Stimulated activated CD8-positive, alpha-beta memory T cell treated with anti-CD3 and anti-CD28 coated beads, Interleukin-2, amount 100 ng/mL, for 48 hours (primary cell): ENCODE data around the gene SH3RF3.

Source experiments
- DNase-seq, 2 donors: peaks; one replicate each; pipeline ENCODE4 v3.0.0-alpha.2; 2020; ENCODE audit warnings: low read depth in 2 of 2

Gene SH3RF3

GRCh38 chr2:109387778-109388469 is 258.9 kb downstream of the SH3RF3 start:
- no peak for DNase-seq

GRCh38 chr2:109391243-109391642 is 262.2 kb downstream of the SH3RF3 start:
- no peak for DNase-seq

GRCh38 chr2:109392140-109392539 is 263.1 kb downstream of the SH3RF3 start:
- no peak for DNase-seq

- DNase-seq = no peak
Observed at GRCh38 chr2:109392816-109393661, 264.0 kb downstream of the SH3RF3 start.

GRCh38 chr2:109393662-109393972 is 264.6 kb downstream of the SH3RF3 start:
- DNase-seq = no peak

GRCh38 chr2:109395494-109396201 is 266.6 kb downstream of the SH3RF3 start:
- no peak for DNase-seq

- DNase-seq = no peak
Observed at GRCh38 chr2:109396202-109397180, 267.5 kb downstream of the SH3RF3 start.

GRCh38 chr2:109397893-109398292 is 268.9 kb downstream of the SH3RF3 start:
- no peak for DNase-seq

GRCh38 chr2:109398366-109399015 is 269.5 kb downstream of the SH3RF3 start:
- no peak for DNase-seq

- DNase-seq = no peak
Observed at GRCh38 chr2:109399066-109399465, 270.1 kb downstream of the SH3RF3 start.

GRCh38 chr2:109400102-109400501 is 271.1 kb downstream of the SH3RF3 start:
- no peak for DNase-seq

- DNase-seq = no peak
Observed at GRCh38 chr2:109401370-109401769, 272.4 kb downstream of the SH3RF3 start.

GRCh38 chr2:109402180-109402579 is 273.2 kb downstream of the SH3RF3 start:
- no peak for DNase-seq

- DNase-seq = peak; percentile 31 to 43
Observed at GRCh38 chr2:109402980-109403840, 274.2 kb downstream of the SH3RF3 start.

GRCh38 chr2:109403841-109404201 is 274.8 kb downstream of the SH3RF3 start:
- no peak for DNase-seq

GRCh38 chr2:109404681-109405080 is 275.7 kb downstream of the SH3RF3 start:
- DNase-seq = no peak

GRCh38 chr2:109405873-109406272 is 276.9 kb downstream of the SH3RF3 start:
- DNase-seq = no peak

- DNase-seq = no peak
Observed at GRCh38 chr2:109406301-109406700, 277.3 kb downstream of the SH3RF3 start.

GRCh38 chr2:109407276-109408042 is 278.5 kb downstream of the SH3RF3 start:
- no peak for DNase-seq

- no peak for DNase-seq
Observed at GRCh38 chr2:109408043-109408335, 279.0 kb downstream of the SH3RF3 start.
